Breast epithelium (tissue), 4 donors: ENCODE results near the gene FAM174B. TPM values are rescaled to one million over a fixed set of nuclear protein-coding genes. Genes with fewer than 3 reads are reported as not detected.

ENCODE experiments used
- DNase-seq, 2 donors: peaks; one replicate each; pipeline ENCODE4 v3.0.0-alpha.2; 2019; ENCODE audit warnings: low spot score in 2 of 2
- H3K27ac ChIP-seq, 2 donors: fragments of 200-600 bp; sonication (generic) in 1 of 2; one replicate each; pipeline ENCODE4 v1.5.1; 2016 to 2019; ENCODE audit warnings: mild to moderate bottlenecking in 1 of 2
- H3K27me3 ChIP-seq, 2 donors: fragments of 200-600 bp; sonication (generic) in 1 of 2; one replicate each; pipeline versions ENCODE4 v1.5.1 to v1.6.0; 2017 to 2019; ENCODE audit warnings: control low read depth in 1 of 2, mild to moderate bottlenecking in 1 of 2
- H3K36me3 ChIP-seq: fragments of 200-600 bp; one replicate; pipeline ENCODE4 v1.5.1; 2019
- H3K4me1 ChIP-seq, 2 donors: fragments of 200-600 bp; sonication (generic); one replicate each; pipeline ENCODE4 v1.5.1; 2016 to 2019; ENCODE audit warnings: control low read depth in 1 of 2
- H3K4me3 ChIP-seq, 3 donors: fragments of 200-600 bp; sonication (generic); 1 replicate in 2 of 3; 2 replicates in 1 of 3; pipeline ENCODE4 v1.5.1; 2016 to 2019; ENCODE audit warnings: mild to moderate bottlenecking in 3 of 3, moderate library complexity in 2 of 3
- H3K9me3 ChIP-seq, 2 donors: fragments of 200-600 bp; sonication (generic) in 1 of 2; one replicate each; pipeline ENCODE4 v1.5.1; 2016 to 2019; ENCODE audit warnings: control low read depth in 1 of 2
- POLR2A ChIP-seq: fragments of 450-650 bp; IDR thresholded peaks from one replicate; pipeline ENCODE4 v1.6.1; 2016; ENCODE audit warnings: antibody characterized with exemption, mild to moderate bottlenecking, moderate library complexity
- POLR2AphosphoS5 ChIP-seq, 3 donors: sonication (generic); formaldehyde crosslinking; IDR thresholded peaks; one replicate each; pipeline ENCODE4 v1.6.1; 2017; ENCODE audit warnings: antibody characterized with exemption in 3 of 3
- intact Hi-C: fragments of 100-400 bp; cut with DNase I; formaldehyde crosslinking; loops from one replicate; pipeline ENCODE4 v1.15.1; 2023; ENCODE audit warnings: low total_unique reads
- total RNA-seq, 3 donors: library from RNA; depleted of rRNA; stranded (reverse); fragments of >200 nt; gene quantifications; one replicate each; pipeline ENCODE4 v1.1.0, GENCODE V29; 2016
- TF ChIP-seq, protein P1 (sequence below), 3 donors: fragments of 450-650 bp; IDR thresholded peaks; one replicate each; pipeline ENCODE4 v1.5.1; 2016 to 2017; ENCODE audit warnings: antibody characterized with exemption in 3 of 3, mild to moderate bottlenecking in 3 of 3, moderate library complexity in 3 of 3

The FAM174B gene
- total RNA-seq, 3 donors from 2014 or later: 4.3 to 34.7 (median 20.6) TPM

DNA sequence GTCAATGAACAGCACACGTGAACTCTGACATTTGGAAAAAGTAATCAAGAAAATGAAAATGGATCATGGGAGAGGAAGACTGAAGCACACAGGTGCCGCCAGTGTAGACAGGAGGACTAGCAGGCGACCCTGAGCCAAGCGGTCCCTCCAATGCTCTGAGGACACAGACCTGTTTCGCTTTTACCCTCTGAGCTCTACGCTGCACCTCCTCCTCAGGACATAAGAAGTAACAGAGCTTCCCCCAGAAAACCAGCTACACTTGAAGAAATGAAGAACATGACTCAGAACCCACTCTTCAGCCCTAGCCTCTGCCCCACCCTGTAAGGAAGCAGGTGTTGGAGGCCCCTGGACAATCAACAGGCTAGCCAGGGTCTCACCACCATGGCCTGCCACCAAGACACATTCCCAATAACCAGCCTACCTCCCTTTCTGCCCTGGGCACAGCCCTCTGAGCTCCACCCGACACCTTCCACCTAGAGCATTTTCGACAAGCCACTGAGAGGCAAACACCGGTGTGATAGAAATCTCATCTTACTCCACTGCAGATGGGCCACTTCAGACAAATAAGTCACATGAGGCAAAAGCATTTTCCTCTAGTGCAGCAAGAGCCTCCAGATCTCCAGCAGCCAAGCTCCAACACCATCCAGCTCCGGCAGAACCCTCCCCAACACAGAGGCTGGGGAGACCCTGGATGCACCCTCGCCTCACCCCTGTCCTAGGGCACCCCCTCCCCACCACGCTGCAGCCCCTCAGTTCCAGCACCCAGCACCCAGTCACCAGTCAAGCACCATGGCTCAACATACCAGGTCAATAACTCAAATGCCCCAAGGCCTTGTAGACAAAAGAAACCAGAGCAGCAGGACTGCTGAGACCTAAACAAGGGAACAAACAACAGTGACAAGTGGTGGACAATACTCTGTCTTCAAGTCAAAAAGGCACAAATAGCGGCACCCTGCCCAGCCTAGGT lies 11.4 kb downstream of the FAM174B start:
- H3K27ac ChIP-seq: peak overlapping the region; percentile 89 to 93
- H3K27me3 ChIP-seq: no peaks in the 10 kb centered on the region
- H3K9me3 ChIP-seq: no peaks in the 10 kb centered on the region
- TF ChIP-seq POLR2A: no peak
- TF ChIP-seq, protein P1, sequence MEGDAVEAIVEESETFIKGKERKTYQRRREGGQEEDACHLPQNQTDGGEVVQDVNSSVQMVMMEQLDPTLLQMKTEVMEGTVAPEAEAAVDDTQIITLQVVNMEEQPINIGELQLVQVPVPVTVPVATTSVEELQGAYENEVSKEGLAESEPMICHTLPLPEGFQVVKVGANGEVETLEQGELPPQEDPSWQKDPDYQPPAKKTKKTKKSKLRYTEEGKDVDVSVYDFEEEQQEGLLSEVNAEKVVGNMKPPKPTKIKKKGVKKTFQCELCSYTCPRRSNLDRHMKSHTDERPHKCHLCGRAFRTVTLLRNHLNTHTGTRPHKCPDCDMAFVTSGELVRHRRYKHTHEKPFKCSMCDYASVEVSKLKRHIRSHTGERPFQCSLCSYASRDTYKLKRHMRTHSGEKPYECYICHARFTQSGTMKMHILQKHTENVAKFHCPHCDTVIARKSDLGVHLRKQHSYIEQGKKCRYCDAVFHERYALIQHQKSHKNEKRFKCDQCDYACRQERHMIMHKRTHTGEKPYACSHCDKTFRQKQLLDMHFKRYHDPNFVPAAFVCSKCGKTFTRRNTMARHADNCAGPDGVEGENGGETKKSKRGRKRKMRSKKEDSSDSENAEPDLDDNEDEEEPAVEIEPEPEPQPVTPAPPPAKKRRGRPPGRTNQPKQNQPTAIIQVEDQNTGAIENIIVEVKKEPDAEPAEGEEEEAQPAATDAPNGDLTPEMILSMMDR (IDR thresholded peaks at IDR 0.05): no peak
- no peak for TF ChIP-seq POLR2AphosphoS5 (IDR thresholded peaks at IDR 0.05)
- H3K4me1 ChIP-seq: peaks cover 0 to 6% of the 10 kb centered on the region in 2 donors
- intact Hi-C loops: no loop called here
- peak overlapping the region in 1 of 3 donors; percentile 27 for H3K4me3 ChIP-seq
- H3K36me3 ChIP-seq: no peaks in the 10 kb centered on the region
- peak in 1 of 2 donors; percentile 13 for DNase-seq

- no peaks in the 10 kb centered on the region for H3K36me3 ChIP-seq
- no peaks in the 10 kb centered on the region for H3K27me3 ChIP-seq
- H3K27ac ChIP-seq: peak overlapping the region; percentile 74 to 91
- intact Hi-C loops: no loop called here
- DNase-seq: peak; percentile 15 to 50
- TF ChIP-seq POLR2AphosphoS5 (IDR thresholded peaks at IDR 0.05): no peak
- TF ChIP-seq POLR2A: no peak
- TF ChIP-seq, protein P1 (IDR thresholded peaks at IDR 0.05): no peak
- no peak overlapping the region for H3K4me3 ChIP-seq
- H3K9me3 ChIP-seq: no peaks in the 10 kb centered on the region
- H3K4me1 ChIP-seq: peaks cover 6 to 9% of the 10 kb centered on the region in 2 donors
Measured at GRCh38 chr15:92638709-92639365, 16.7 kb downstream of the FAM174B start.

DNA sequence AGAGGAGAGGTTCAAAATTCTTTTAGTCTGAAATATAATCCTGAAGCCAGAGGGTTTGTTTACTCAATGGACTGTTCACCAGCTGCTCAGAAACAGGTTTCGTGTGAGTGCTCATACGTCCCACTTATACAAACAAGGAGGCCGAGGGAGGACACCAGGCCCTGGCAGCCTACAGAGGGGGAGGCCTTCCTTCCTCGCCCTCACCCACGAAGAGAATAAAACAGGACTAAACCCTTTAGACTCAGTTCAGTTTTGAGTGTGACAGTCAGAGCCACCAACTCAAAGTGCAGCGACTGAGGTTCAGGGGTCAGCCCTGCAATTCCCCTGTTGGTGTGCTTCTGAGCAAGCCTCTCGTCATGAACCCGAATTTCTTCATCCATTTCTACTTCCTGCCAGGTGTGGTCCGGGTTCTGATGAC lies 17.3 kb downstream of the FAM174B start:
- H3K27me3 ChIP-seq: no peaks in the 10 kb centered on the region
- peaks cover 6 to 9% of the 10 kb centered on the region in 2 donors for H3K4me1 ChIP-seq
- intact Hi-C loops: no loop called here
- no peak overlapping the region for H3K4me3 ChIP-seq
- no peaks in the 10 kb centered on the region for H3K9me3 ChIP-seq
- no peaks in the 10 kb centered on the region for H3K36me3 ChIP-seq
- TF ChIP-seq, protein P1 (IDR thresholded peaks at IDR 0.05): no peak
- TF ChIP-seq POLR2A: no peak
- TF ChIP-seq POLR2AphosphoS5 (IDR thresholded peaks at IDR 0.05): no peak
- peak; percentile 51 to 64 for DNase-seq
- peak overlapping the region; percentile 74 to 91 for H3K27ac ChIP-seq

DNA sequence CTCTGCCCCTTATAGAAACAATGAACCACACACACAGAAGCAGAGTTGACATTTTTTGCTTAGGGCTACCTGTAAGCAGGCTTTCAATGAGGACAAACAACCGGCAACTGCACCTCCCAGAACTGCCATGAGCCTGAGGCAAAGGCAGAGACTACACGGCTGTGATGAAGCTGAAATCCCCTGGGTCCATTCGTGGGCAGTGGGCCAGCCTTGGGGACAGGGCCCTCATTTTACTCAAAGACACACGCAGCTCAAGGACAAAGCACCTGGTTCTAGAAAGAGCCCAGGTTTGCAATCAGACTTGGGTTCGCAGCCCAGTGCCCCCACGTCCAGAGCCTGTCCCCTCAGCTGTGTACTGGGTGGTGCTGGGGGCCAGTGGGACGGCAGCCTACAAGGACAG lies 17.9 kb downstream of the FAM174B start:
- intact Hi-C loops: no loop called here
- TF ChIP-seq POLR2AphosphoS5 (IDR thresholded peaks at IDR 0.05) (no peak), POLR2A (no peak)
- TF ChIP-seq, protein P1 (IDR thresholded peaks at IDR 0.05): no peak
- no peak overlapping the region for H3K4me3 ChIP-seq
- no peaks in the 10 kb centered on the region for H3K36me3 ChIP-seq
- peaks cover 6 to 9% of the 10 kb centered on the region in 2 donors for H3K4me1 ChIP-seq
- no peaks in the 10 kb centered on the region for H3K9me3 ChIP-seq
- H3K27me3 ChIP-seq: no peaks in the 10 kb centered on the region
- peak; percentile 26 to 70 for DNase-seq
- peak overlapping the region; percentile 74 to 91 for H3K27ac ChIP-seq
